ENCODE measurements around the gene TRAF3.

Gene TRAF3

GRCh38 chr14:102823546-102823945 lies 46.3 kb downstream of the TRAF3 start:
- no peak overlapping the region for H3K27ac ChIP-seq
- TF ChIP-seq, protein P1, sequence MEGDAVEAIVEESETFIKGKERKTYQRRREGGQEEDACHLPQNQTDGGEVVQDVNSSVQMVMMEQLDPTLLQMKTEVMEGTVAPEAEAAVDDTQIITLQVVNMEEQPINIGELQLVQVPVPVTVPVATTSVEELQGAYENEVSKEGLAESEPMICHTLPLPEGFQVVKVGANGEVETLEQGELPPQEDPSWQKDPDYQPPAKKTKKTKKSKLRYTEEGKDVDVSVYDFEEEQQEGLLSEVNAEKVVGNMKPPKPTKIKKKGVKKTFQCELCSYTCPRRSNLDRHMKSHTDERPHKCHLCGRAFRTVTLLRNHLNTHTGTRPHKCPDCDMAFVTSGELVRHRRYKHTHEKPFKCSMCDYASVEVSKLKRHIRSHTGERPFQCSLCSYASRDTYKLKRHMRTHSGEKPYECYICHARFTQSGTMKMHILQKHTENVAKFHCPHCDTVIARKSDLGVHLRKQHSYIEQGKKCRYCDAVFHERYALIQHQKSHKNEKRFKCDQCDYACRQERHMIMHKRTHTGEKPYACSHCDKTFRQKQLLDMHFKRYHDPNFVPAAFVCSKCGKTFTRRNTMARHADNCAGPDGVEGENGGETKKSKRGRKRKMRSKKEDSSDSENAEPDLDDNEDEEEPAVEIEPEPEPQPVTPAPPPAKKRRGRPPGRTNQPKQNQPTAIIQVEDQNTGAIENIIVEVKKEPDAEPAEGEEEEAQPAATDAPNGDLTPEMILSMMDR (conservative IDR thresholded peaks at IDR 0.05) = no peak

- TF ChIP-seq, protein P1 (conservative IDR thresholded peaks at IDR 0.05) = no peak
- H3K27ac ChIP-seq = no peak overlapping the region
These were observed 47.6 kb downstream of the TRAF3 start for GRCh38 chr14:102824832-102825231.

DNA sequence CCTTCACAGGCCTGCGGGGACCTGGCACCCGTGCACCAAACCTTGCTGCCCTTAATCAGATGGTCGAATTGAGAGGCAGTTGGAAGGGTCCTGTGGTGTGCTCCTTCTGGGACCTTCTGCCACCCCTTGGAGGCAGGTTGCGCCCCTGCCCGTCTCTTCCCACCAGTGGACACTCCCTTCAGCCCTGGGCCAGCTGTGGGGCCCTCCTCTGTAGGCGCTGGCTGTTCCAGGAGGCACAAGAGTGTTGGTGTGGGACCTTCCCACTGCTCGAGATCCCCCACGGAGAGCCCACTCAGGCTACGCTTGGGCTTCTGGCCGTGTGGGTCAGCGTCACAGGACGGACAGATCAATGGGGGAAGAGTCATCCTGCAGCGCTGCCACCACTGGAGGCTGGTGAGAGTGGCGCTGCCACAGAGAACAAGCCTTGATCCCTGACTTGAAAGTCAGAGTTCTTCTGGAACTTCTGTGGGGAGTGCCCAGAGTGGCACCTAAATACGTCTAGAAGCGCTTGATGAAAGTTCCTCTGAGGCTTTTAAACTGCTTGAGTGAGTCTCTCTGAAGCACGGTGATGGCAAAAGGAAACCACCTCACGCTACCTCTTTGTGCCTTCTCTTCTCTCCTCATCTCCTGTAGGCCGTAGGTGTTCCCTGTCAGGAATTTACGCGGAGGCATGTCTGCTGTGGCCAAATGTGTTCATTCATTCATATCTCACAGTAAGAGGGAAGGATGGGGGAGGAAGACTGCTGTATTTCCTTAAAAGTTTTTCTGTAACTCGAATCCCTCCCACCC lies 48.3 kb downstream of the TRAF3 start:
- TF ChIP-seq, protein P1 (conservative IDR thresholded peaks at IDR 0.05) = no peak
- no peak overlapping the region for H3K27ac ChIP-seq

- TF ChIP-seq, protein P1 (conservative IDR thresholded peaks at IDR 0.05) = no peak
- no peak overlapping the region for H3K27ac ChIP-seq
These were observed 48.9 kb downstream of the TRAF3 start for GRCh38 chr14:102826161-102826560.

DNA sequence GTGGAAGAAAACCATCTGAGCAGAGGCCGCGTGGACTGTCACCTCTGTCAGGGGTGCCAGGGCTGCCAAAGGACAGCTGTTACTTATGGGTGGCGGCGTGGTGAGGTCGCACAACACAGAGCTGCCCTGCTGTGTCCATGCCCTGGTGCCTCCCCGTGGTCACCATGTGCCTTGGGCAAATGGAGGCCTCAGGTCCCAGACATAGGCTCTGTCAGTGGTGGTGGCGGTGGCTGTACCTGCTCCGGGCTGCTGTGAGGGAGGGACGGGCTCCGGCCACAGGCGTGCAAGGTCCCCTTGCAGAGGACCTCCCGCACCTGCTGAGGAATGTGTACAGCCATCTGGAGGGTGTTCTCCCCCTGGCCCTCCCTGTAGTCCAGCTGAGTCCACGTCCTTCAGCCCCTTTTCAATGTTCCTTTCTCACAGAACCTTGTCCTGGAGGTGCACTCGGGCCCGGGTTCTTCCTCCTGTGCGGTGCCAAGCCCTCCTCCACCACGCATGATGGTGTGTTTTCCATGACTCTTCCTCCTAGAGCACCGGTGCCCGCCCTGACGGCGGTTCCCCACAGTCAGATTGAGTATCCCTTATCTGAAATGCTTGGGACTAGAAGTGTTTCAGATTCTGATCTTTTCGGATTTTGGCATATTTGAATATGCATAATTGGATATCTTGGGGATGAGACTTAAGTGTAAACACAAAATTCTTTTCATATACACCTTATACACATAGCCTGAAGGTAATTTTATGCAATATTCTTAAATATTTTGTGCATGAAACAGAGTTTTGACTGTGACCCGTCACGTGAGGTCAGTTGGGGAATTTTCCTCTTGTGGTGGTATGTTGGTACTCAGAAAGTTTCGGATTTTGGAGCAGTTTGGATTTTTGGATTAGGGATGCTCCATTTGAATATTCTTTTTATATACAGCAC lies 49.8 kb downstream of the TRAF3 start:
- TF ChIP-seq, protein P1 (conservative IDR thresholded peaks at IDR 0.05) = no peak
- no peak overlapping the region for H3K27ac ChIP-seq

GRCh38 chr14:102827716-102828115 lies 50.5 kb downstream of the TRAF3 start:
- no peak overlapping the region for H3K27ac ChIP-seq
- TF ChIP-seq, protein P1 (conservative IDR thresholded peaks at IDR 0.05) = no peak

- no peak overlapping the region for H3K27ac ChIP-seq
- TF ChIP-seq, protein P1 (conservative IDR thresholded peaks at IDR 0.05) = no peak
These were observed 50.9 kb downstream of the TRAF3 start for GRCh38 chr14:102828151-102828550.

All from VCaP (cell line).